GM12865 (cell line): Measurements from ENCODE around the gene GNE.

ENCODE experiments used
- DNase-seq: peaks from one replicate; pipeline ENCODE4 v3.0.0; 2010; ENCODE audit warnings: low read depth
- H3K4me3 ChIP-seq: 2 replicates; pipeline ENCODE4 v1.5.1; 2011; ENCODE audit warnings: mild to moderate bottlenecking, low read depth, low read length, control low read depth
- CTCF ChIP-seq: IDR thresholded peaks from 2 replicates; pipeline ENCODE4 v1.5.1; 2011; ENCODE audit warnings: low read length, control low read depth, low read depth, inconsistent platforms; ENCODE audit not compliant: insufficient read depth; ENCODE audit errors: missing control alignments

The GNE gene

GRCh38 chr9:36218411-36218901 lies 39.8 kb downstream of the GNE start:
- H3K4me3 ChIP-seq = no peak overlapping the region
- TF ChIP-seq CTCF = no peak
- DNase-seq = no peak

- DNase-seq = no peak
- H3K4me3 ChIP-seq = no peak overlapping the region
- no peak for TF ChIP-seq CTCF
These were observed 40.2 kb downstream of the GNE start for GRCh38 chr9:36218011-36218410.

- no peak overlapping the region for H3K4me3 ChIP-seq
- no peak for DNase-seq
- no peak for TF ChIP-seq CTCF
These were observed 40.8 kb downstream of the GNE start for GRCh38 chr9:36217256-36217968.

- no peak for TF ChIP-seq CTCF
- no peak for DNase-seq
- H3K4me3 ChIP-seq = no peak overlapping the region
These were observed 43.7 kb downstream of the GNE start for GRCh38 chr9:36214571-36214970.

GRCh38 chr9:36213989-36214388 lies 44.3 kb downstream of the GNE start:
- DNase-seq = no peak
- no peak for TF ChIP-seq CTCF

GRCh38 chr9:36213387-36213786 lies 44.9 kb downstream of the GNE start:
- no peak overlapping the region for H3K4me3 ChIP-seq
- no peak for TF ChIP-seq CTCF
- no peak for DNase-seq

More at GRCh38 chr9:36213989-36214388, 44.3 kb downstream of the GNE start:
- H3K4me3 ChIP-seq = no peak overlapping the region

GRCh38 chr9:36211510-36211909 lies 46.7 kb downstream of the GNE start:
- H3K4me3 ChIP-seq = no peak overlapping the region
- DNase-seq = no peak
- TF ChIP-seq CTCF = no peak
